Activated CD4-positive, CD25-positive, alpha-beta regulatory T cell (primary cell): ENCODE results near the gene ABCB11.

ENCODE experiments used
- DNase-seq, 4 experiments: peaks; one replicate each; lab custom pipeline; 2025; lab: John Stamatoyannopoulos, UW

The ABCB11 gene

GRCh38 chr2:169007941-169008340 lies 23.2 kb downstream of the ABCB11 start:
- DNase-seq = no peak

GRCh38 chr2:169007356-169007755 lies 23.8 kb downstream of the ABCB11 start:
- DNase-seq = no peak

GRCh38 chr2:169006665-169007064 lies 24.5 kb downstream of the ABCB11 start:
- DNase-seq = no peak

- no peak for DNase-seq
These were observed 25.1 kb downstream of the ABCB11 start for GRCh38 chr2:169005994-169006393.

- no peak for DNase-seq
These were observed 26.0 kb downstream of the ABCB11 start for GRCh38 chr2:169005080-169005598.

GRCh38 chr2:169002161-169002738 lies 28.9 kb downstream of the ABCB11 start:
- DNase-seq = no peak

GRCh38 chr2:169001116-169001815 lies 29.9 kb downstream of the ABCB11 start:
- DNase-seq = no peak

GRCh38 chr2:168999668-169000213 lies 31.4 kb downstream of the ABCB11 start:
- DNase-seq = no peak

GRCh38 chr2:168998609-168999211 lies 32.4 kb downstream of the ABCB11 start:
- DNase-seq = no peak

GRCh38 chr2:168997794-168998193 lies 33.3 kb downstream of the ABCB11 start:
- DNase-seq = no peak

- no peak for DNase-seq
These were observed 34.0 kb downstream of the ABCB11 start for GRCh38 chr2:168997118-168997521.

- DNase-seq = no peak
These were observed 35.4 kb downstream of the ABCB11 start for GRCh38 chr2:168995744-168996143.

GRCh38 chr2:168993538-168993937 lies 37.6 kb downstream of the ABCB11 start:
- DNase-seq = no peak

GRCh38 chr2:168992591-168993349 lies 38.4 kb downstream of the ABCB11 start:
- DNase-seq = no peak

GRCh38 chr2:168992026-168992425 lies 39.1 kb downstream of the ABCB11 start:
- no peak for DNase-seq

GRCh38 chr2:168988755-168989154 lies 42.4 kb downstream of the ABCB11 start:
- no peak for DNase-seq

GRCh38 chr2:168986398-168986943 lies 44.7 kb downstream of the ABCB11 start:
- DNase-seq = no peak

GRCh38 chr2:168981651-168982050 lies 49.5 kb downstream of the ABCB11 start:
- no peak for DNase-seq

GRCh38 chr2:168978461-168978861 lies 52.7 kb downstream of the ABCB11 start:
- no peak for DNase-seq

- no peak for DNase-seq
These were observed 53.5 kb downstream of the ABCB11 start for GRCh38 chr2:168977608-168978007.

GRCh38 chr2:168976034-168976654 lies 55.0 kb downstream of the ABCB11 start:
- DNase-seq = no peak
